Left ventricle myocardium superior (tissue), 1 donor: ENCODE data around the gene CHEK1. TPM values are rescaled to one million over a fixed set of nuclear protein-coding genes. Genes with fewer than 3 reads are reported as not detected.

Experiments used
- ATAC-seq: fragments of 200-7000 bp; cut with Tn5 transposase; one replicate; pipeline ENCODE4 v1.9.1; 2020; ENCODE audit warnings: mild to moderate bottlenecking, moderate library complexity
- DNase-seq: peaks from one replicate; pipeline ENCODE4 v3.0.0-alpha.2; 2020
- intact Hi-C: fragments of 100-400 bp; cut with micrococcal nuclease; formaldehyde crosslinking; loops from one replicate; pipeline ENCODE4 v1.11.0; 2022
- total RNA-seq: library from RNA; stranded (reverse); fragmentation: NEBNext Ultra II Directional; extraction: Animal tissue kit (Norgen Biotek cat#: 25700); gene quantifications from one replicate; pipeline ENCODE4 v1.2.1, GENCODE V29; 2021
- donor health status: DM: no; HTN: yes; CAD: no; lungs with severe emphysema.

CHEK1 gene
- total RNA-seq, 1 donor from 2014 or later: 1.5 TPM

DNA sequence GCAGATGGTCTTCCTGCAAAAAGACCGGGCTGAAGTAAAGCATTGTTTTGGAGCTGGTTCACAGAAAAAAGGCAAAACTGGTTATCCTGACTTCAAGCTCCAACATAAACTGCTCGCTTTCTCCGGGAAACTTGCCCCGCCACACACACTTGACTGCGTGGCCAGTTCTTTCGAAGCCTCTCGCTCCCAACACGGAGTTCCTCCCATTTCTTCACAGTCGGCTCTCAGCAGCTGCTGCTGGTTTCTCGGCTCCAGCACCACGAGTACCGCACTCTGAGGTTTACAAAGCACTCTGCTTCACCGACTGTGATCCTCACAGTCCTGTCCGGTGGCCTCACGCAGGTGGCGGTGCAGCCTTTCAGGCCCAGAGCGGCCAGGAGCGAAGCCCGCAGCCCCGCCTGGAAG, 264 bp downstream of the CHEK1 start:
- DNase-seq (no peak), ATAC-seq (peak; percentile 66)
- intact Hi-C loops: no loop called here

DNA sequence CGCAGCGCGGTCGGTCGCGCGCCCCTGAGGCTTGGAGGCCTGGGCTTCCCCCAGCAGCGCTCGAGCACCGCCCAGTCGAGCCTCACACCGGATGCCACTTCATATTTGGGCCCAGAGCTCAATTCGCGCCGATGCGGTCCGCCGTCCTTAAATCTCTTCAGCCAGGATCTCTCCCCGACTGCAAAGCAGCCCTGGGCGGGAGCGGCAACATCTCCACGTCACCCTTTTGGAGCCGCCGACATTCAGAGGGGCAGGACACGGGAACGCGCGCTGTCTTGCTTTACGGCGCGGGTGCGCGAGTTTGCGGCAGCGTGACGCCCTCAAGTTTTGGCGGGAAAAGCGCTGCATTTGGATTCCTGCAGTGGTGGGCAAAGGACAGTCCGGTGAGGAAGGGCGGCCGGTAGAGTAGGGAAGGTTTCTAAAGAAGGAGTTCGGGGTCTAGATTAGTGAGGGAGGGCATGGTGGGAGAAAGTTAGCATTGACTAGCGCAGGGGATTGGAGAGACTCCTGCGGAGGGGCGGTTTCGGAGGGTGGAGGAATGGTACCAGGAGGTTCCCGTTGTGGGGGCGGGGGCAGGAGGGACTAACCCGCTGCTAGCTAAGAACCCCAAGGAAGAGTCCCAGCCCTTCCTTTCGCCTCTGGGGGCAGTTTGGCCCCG, 796 bp downstream of the CHEK1 start:
- peak; percentile 92 for DNase-seq
- intact Hi-C loops: no loop called here
- peak; percentile 97 for ATAC-seq

DNA sequence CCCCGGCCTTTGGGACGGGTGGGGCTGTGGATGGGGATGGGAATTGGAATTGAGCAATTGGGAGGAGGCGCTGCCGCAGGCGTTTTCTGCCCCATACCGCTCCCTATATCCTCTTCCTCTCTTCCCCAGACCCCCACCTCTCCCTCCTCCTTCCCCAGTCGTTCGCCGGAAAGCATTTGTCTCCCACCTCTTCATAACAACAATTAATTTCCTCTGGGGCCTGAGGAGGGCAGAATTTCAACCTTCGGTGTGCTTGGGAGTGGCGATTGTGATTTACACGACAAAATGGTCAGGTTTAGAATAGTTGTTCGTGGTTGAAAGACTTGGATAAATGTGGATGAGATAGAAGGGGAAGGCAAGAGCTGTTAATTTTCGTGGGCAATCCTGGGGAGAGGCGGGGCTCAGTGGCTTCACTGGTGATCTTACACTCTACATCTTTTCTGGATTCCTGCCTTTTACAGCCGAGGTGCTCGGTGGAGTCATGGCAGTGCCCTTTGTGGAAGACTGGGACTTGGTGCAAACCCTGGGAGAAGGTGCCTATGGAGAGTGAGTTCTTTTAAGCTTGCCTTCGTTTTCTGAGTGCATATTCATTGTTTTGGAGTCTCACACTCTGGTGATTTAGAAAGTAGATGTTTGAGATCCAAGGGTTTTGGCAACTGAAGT, 1.5 kb downstream of the CHEK1 start:
- intact Hi-C loops: no loop called here
- DNase-seq (peak; percentile 52), ATAC-seq (peak; percentile 13)

DNA sequence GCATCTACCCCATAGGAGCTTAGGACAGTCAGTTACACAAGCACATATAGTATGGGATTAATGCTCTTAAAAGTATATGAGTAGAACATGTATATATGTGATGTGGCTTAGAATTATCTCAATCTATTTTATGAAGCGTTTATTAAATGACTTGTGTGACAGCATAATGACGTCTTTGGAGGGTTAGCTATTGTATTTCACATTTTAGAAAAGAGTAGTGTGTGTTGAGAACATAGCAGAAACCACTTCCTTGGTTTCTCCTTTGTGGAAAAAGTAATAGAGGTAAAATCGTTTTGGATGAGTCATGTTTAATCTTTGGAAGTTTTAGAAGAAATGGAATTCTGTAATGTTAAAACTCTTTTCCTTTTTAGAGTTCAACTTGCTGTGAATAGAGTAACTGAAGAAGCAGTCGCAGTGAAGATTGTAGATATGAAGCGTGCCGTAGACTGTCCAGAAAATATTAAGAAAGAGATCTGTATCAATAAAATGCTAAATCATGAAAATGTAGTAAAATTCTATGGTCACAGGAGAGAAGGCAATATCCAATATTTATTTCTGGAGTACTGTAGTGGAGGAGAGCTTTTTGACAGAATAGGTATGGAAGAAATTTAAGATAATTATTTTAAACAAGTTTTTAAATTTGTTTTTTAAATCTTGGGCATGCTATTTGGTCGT, 2.4 kb downstream of the CHEK1 start:
- ATAC-seq: no peak
- intact Hi-C loops: no loop called here

DNA sequence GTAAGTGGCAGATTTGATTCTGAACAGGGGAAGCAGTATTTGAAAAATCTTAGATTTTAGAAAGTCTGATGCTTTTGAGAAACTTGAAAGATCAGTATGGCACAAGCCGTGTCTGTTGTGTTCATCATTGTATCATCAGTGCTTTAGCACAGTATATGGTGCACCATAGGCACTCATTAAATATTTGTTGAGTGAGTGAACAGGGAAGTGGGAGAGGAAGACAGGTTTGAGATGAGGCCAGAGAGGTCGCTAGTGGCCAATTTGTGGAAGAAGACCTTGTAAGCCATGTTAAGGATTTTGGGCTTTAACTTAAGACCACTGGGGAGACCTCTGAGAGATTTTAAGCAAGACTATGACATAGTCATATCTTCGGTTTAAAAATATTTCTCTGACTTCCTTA, 12.9 kb downstream of the CHEK1 start:
- DNase-seq (no peak), ATAC-seq (no peak)
- intact Hi-C loops: no loop called here

More for the DNA sequence above, 2.4 kb downstream of the CHEK1 start:
- no peak for DNase-seq

DNA sequence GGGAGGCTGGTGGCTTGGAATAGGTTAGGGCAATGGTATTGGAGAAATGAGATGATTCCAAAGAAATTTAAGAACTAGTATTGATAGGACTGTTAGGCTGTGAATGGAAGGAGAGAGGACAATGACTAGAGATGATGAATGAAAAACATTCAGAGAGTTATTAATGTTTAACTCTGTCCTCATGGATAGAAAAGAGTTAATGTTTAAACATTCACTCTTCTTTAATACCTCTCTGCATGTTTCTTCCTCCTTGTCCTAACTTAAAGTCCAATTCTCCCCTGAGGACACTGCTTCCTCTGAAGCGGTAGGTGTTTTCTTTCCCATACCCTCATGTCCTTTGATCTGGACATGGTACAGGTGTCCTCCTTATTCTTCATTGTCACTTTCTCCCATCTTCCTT, 13.4 kb downstream of the CHEK1 start:
- ATAC-seq: no peak
- DNase-seq: no peak
- intact Hi-C loops: no loop called here

DNA sequence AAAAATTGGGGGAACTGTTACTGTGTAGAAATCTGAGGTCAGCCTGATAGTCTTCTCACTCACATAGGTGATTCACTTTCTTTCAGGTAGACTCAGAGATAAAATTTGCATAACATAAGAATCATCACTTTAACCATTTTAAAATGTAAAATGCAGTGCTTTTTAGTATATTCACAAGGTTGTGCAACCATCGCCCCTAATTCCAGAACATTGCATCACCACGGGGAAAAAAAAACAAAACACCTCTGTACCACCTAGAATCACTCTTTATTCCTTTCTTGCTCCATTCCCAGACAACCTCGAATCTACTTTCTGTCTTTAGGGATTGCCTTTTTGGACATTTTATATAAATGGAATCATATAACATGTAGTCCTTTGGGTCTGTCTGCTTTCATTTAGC, 20.9 kb downstream of the CHEK1 start:
- DNase-seq: no peak
- no peak for ATAC-seq
- intact Hi-C loops: no loop called here

DNA sequence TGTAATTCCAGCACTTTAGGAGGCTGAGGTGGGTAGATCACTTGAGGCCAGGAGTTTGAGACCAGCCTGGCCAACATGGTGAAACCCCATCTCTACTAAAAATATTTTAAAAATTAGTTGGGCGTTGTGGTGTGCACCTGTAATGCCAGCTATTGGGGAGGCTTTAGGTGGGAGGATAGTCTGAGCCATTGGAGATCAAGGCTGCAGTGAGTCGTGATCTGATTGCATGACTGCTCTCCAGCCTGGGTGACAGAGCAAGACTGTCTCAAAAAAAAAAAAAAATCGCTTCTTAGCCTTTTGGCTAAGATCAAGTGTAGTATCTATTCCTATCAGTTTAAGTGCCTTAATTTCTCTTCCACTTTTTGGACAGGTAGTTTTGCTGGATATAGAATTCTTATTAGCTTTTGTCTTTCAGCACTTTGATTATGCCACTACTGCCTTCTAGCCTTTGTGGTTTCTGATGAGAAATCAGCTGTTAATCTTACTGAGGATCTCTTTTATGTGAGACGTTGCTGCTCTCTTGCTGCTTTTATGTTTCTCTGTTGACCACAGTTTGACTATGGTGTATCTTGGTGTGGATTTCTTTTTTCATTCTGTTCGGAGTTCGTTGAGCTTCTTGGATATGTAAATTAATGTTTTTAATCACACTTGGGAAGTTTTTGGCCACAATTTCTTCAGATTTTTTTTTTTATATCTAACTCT, 24.7 kb downstream of the CHEK1 start:
- no peak for DNase-seq
- intact Hi-C loops: no loop called here
- no peak for ATAC-seq

DNA sequence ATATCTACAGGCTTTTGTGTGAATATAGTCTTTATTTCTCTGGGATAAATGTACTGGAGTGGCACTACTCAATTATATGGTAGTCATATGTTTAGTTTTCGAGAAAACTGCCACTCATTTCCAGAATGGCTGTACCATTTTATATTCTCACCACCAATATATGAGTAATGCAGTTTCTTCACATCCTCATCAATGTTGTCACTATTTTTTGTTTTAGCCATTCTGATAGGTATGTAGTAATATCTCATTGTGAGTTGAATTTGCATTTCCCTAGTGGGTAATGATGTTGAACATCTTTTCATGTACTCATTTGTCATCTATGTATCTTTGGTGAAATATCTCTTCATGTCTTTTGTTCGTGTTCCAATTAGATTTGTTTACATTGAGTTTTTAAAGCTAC, 37.7 kb downstream of the CHEK1 start:
- intact Hi-C loops: no loop called here
- ATAC-seq: no peak
- no peak for DNase-seq

DNA sequence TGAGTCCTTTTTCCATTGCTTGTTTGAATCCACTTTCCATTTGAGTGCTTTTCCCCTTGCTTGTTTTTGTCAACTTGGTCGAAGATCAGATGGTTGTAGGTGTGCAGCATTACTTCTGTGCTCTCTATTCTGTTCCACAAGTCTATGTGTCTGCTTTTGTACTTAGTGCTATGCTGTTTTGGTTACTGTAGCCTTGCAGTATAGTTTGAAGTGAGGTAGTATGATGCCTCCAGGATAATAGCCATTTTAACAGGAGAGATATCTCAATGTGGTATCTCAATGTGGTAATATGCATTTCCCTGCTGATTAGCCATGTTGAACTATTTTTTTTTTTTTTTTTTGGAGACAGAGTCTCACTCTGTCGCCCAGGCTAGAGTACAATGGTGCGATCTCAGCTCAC, 38.9 kb downstream of the CHEK1 start:
- intact Hi-C loops: no loop called here
- DNase-seq (no peak), ATAC-seq (no peak)

DNA sequence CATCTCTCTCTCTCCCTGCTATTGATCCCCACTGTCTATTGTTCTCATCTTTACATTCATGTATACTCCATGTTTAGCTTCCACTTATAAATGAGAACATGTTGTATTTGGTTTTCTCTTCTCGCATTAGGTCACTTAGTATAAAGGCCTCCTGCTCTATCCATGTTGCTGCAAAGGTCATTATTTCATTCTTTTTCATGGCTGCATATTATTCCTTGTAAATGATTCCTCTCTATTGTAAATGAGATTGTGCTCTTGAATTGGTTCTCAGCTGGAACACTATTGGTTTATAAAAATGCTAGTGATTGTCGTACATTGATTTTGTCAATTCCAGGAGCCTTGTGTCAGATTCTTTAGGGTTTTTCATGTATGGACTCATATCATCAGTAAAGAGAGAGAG, 42.2 kb downstream of the CHEK1 start:
- intact Hi-C loops: no loop called here
- ATAC-seq: no peak
- no peak for DNase-seq

DNA sequence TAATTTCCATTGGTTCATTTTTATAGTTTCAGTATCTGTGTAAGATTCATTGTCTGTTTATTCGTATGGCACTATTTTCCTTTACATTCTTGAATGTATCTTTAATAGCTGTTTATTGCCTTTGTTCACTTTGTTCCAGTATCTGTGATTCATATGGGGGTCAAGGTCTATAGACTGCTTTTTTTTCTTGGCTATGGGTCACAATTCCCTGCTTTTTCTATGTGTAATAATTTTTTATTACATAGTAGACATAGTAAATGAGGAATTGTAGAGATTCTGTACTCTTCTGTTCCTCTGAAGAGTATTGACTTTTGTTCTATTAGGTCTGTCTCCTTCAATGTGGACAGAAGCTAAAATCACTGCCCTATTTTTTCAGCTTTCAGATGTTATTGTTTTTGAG, 45.2 kb downstream of the CHEK1 start:
- ATAC-seq (no peak), DNase-seq (no peak)
- intact Hi-C loops: no loop called here

DNA sequence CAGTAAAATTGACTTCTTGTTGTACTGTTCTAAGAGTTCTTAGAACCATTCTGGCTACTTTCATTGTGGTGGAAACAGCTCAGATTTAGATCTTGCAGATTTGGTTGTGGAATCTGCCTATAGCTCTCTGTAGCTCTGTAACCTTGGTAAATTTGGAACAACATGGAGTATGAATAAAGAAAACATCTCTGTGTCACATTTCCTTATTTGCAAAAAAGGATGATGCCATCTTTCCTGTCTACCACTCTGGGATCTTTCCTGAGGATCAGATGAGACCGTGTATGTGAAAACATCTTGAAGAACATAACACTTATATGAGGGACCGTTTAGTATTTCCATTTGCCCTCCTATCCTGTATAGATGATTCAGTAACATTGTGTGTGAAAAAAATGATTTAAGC, 46.6 kb downstream of the CHEK1 start:
- intact Hi-C loops: no loop called here
- ATAC-seq (no peak), DNase-seq (no peak)

DNA sequence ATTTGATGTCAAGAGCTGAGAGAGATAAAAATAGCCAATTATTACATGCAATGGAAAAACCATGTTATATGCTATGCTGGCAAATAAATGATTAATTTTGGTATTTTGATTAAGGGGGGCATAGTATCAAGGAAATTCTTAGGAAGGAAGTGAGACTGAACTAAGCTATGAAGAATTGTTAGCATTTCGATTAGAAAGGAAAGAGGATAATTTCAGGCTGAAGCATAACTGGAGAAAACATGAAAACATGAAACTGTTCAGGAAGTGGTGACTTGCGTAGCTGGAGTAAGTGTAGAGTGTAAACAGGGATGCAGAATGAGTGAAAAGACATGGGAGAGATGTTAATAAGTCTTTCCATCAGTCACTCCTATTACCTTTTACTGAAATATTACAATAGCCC, 49.2 kb downstream of the CHEK1 start:
- intact Hi-C loops: no loop called here
- no peak for ATAC-seq
- DNase-seq: no peak

DNA sequence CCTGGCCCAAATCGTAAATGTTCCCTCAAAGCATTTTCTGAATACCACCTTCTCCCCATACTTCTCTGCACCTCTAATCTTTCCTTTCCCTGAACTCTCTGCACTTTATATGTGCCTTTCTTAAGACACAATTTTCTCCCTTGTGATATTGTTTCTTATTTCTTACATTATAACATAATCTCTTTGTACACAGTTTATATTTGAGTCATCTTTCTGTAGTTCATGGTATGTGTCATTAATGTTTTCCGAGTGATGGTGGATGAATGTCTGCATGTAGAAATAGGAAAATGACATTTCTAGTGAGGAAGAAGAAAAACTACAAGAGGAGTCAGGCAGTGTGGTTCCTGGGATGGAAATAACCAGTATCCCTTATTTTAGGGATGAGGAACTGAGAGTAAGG, 50.2 kb downstream of the CHEK1 start:
- intact Hi-C loops: no loop called here
- DNase-seq: no peak
- ATAC-seq: no peak

DNA sequence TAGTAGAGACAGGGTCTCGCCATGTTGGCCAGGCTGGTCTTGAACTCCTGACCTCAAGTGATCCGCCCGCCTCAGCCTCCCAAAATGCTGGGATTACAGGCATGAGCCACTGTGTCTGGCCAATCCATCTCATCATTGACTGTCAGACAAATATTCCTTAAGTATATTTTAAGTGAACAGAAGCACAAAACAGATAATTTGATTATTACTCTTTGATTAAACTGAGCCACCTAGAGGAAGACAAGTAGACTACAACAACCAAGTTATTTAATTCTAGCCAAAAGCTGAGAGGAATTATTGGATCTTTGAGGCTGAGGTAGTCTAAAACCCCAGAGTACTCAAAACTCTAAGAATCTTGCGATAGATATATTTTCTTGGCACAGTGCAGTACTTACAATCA, 54.4 kb downstream of the CHEK1 start:
- intact Hi-C loops: no loop called here
- ATAC-seq (no peak), DNase-seq (no peak)

DNA sequence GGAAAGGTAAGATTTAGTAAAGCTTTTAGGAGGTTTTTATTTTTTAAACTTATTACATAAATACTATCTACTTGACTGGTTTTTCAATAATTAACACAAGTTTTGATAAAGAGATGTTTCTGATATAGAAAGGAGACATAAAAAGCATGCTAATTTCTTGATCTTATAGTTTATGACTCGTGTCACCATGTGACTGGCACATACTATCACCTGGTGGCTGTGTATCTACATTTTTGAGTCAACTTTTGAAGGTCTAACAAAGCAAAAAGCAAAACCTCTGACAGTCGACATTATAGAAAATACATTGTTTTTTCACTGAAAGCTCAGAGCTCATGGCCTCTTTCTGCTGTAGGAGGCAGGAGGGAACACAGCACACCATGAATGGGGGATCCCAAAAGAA, 54.9 kb downstream of the CHEK1 start:
- DNase-seq (no peak), ATAC-seq (no peak)
- intact Hi-C loops: no loop called here

DNA sequence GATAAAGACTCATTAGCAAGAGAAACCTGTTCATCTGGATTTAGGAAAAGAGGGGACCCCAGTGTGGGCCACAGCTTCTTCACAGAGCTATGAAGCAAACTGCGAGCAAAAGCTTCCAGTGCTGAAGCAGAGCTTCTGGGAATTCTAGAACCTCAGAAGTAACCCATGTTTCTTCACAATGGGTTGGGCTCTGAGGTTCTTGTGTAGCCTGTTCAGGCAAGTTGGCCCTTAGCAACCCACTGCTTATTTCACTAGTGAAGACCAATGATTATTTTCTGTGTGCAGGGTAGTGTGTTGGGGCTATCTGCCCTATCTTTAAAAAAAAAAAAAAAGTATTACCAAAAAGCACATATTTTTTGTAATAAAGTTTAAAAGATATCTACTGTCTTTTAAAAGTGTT, 55.8 kb downstream of the CHEK1 start, which contains the start of gene ACRV1:
Gene ACRV1 (minus strand): TSS at position 101 of the 400 bp plus-strand sequence. CDS start 67 bp downstream, at position 34.
- ATAC-seq (no peak), DNase-seq (no peak)
- intact Hi-C loops: no loop called here

DNA sequence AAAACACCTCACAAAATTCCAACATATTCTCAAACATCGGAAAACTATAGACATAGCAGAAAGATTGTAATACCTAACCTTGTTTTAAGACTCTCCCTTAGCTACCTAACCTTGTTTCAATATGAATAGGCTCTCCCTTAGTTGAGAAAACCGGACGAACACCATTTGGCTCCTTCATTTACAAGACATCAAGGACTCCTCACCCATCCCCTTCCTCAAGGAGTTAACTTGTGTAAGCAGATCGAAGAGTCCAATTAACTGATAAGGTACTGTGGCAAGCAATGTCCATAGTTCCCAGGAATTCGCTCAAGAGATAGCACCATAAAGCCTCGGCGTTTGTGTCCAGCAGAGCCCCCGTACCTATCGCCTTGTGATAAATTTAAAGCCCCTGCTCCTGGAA, 60.3 kb downstream of the CHEK1 start:
- intact Hi-C loops: no loop called here
- DNase-seq (no peak), ATAC-seq (no peak)

DNA sequence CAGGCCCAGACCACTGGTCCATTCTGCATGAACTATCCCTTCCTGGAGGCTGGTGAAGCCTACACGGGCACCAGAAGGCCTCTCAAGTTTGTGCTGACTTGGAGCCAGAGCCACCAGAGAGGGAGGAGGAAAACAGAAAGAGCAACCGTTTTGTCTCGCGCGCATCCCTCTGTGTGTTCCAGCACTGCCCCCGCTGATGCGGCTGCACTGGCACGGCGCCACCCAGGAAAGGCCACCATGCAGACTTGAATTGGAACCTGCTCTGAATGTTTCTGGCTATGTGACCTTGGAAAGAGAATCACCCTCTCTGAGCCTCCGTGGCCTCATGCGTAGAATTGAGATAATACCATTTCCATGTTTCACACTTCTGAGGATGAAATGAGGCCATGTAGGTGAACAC, 63.1 kb downstream of the CHEK1 start:
- DNase-seq (no peak), ATAC-seq (no peak)
- intact Hi-C loops: no loop called here
